Upper lobe of left lung (tissue), 6 donors: ENCODE measurements around the gene GATAD2B. TPM values are rescaled to one million over a fixed set of nuclear protein-coding genes. Genes with fewer than 3 reads are reported as not detected.

Experiments used
- ATAC-seq, 2 donors: fragments of 200-7000 bp; cut with Tn5 transposase; one replicate each; pipeline ENCODE4 v1.9.1; 2022; ENCODE audit warnings: mild to moderate bottlenecking in 2 of 2, moderate library complexity in 2 of 2; ENCODE audit not compliant: low FRiP score in 2 of 2
- DNase-seq, 2 donors: peaks; one replicate each; pipeline ENCODE4 v3.0.0-alpha.2; 2019 to 2020
- H3K27ac ChIP-seq, 4 donors: fragments of 200-600 bp; sonication (generic); one replicate each; pipeline ENCODE4 v1.5.1; 2016 to 2019
- H3K27me3 ChIP-seq, 4 donors: fragments of 200-600 bp; sonication (generic); one replicate each; pipeline ENCODE4 v1.5.1; 2017 to 2019
- H3K36me3 ChIP-seq, 4 donors: fragments of 200-600 bp; sonication (generic); one replicate each; pipeline ENCODE4 v1.5.1; 2016 to 2019
- H3K4me1 ChIP-seq, 4 donors: fragments of 200-600 bp; sonication (generic); one replicate each; pipeline ENCODE4 v1.5.1; 2018 to 2019
- H3K4me3 ChIP-seq, 4 donors: fragments of 200-600 bp; sonication (generic); one replicate each; pipeline ENCODE4 v1.5.1; 2017 to 2019; ENCODE audit warnings: mild to moderate bottlenecking in 2 of 4, moderate library complexity in 1 of 4
- H3K9me3 ChIP-seq, 4 donors: fragments of 200-600 bp; sonication (generic); one replicate each; pipeline ENCODE4 v1.5.1; 2018 to 2019
- CTCF ChIP-seq, 6 experiments: fragments of 450-650 bp in 4 of 6; fragments of 200-600 bp in 2 of 6; sonication (generic) in 2 of 6; IDR thresholded peaks; one replicate each; pipeline ENCODE4 v1.5.1; 2016 to 2019; ENCODE audit warnings: antibody characterized with exemption in 6 of 6
- EP300 ChIP-seq, 4 donors: sonication (generic); formaldehyde crosslinking; IDR thresholded peaks; one replicate each; pipeline ENCODE4 v1.5.1; 2017; ENCODE audit warnings: antibody characterized with exemption in 4 of 4, control low read depth in 2 of 4
- POLR2A ChIP-seq, 4 donors: fragments of 450-650 bp; IDR thresholded peaks; one replicate each; pipeline ENCODE4 v1.5.1; 2016 to 2017; ENCODE audit warnings: antibody characterized with exemption in 4 of 4, mild to moderate bottlenecking in 2 of 4
- POLR2AphosphoS5 ChIP-seq, 2 donors: sonication (generic); formaldehyde crosslinking; IDR thresholded peaks; one replicate each; pipeline ENCODE4 v1.5.1; 2017; ENCODE audit warnings: antibody characterized with exemption in 2 of 2
- WGBS, 2 donors: methylation state at CpG; one replicate each; pipeline ENCODE4 v1.1.5; 2017 to 2018; 5-methylcytosine and 5-hydroxymethylcytosine counted together
- total RNA-seq, 6 donors: library from RNA; depleted of rRNA in 4 of 6; stranded (reverse); fragments of >200 nt in 4 of 6; gene quantifications; one replicate each; pipeline versions ENCODE4 v1.1.0 to v1.2.1, GENCODE V29; 2016 to 2021
- donor health status: DM: no; HTN: no; CAD: no; lungs with moderate emphysema.
- donor health status: DM: no; HTN: yes; CAD: no; lungs with severe emphysema.

The GATAD2B gene
- total RNA-seq, 6 donors from 2014 or later = 16.0 to 50.3 (median 37.8) TPM

GRCh38 chr1:153795934-153796785 lies 126.6 kb downstream of the GATAD2B start:
- Histone ChIP-seq H3K9me3 (no peaks in the 10 kb centered on the region), H3K36me3 (peaks cover 0 to 9% (median 0%) of the 10 kb centered on the region in 4 donors), H3K27me3 (no peaks in the 10 kb centered on the region), H3K4me1 (peaks cover 4 to 12% (median 8%) of the 10 kb centered on the region in 4 donors), H3K4me3 (no peak overlapping the region), H3K27ac (no peak overlapping the region)
- 73 to 93% methylated on average over 1 to 9 of the region's 9 CpGs for WGBS, 2 donors
- ATAC-seq (no peak), DNase-seq (no peak)
- TF ChIP-seq POLR2AphosphoS5 (IDR thresholded peaks at IDR 0.05) = no peak
- no peak for TF ChIP-seq CTCF (IDR thresholded peaks at IDR 0.05)

GRCh38 chr1:153795330-153795837 lies 127.4 kb downstream of the GATAD2B start:
- TF ChIP-seq POLR2A (IDR thresholded peaks at IDR 0.05) (no peak), CTCF (IDR thresholded peaks at IDR 0.05) (no peak), EP300 (IDR thresholded peaks at IDR 0.05) (no peak), POLR2AphosphoS5 (IDR thresholded peaks at IDR 0.05) (no peak)
- Histone ChIP-seq H3K4me1 (peaks cover 6 to 17% (median 12%) of the 10 kb centered on the region in 4 donors), H3K27ac (no peak overlapping the region), H3K9me3 (no peaks in the 10 kb centered on the region), H3K4me3 (no peak overlapping the region), H3K36me3 (peaks cover 0 to 9% (median 0%) of the 10 kb centered on the region in 4 donors), H3K27me3 (no peaks in the 10 kb centered on the region)
- ATAC-seq (no peak), DNase-seq (peak in 1 of 2 donors; percentile 76)
- WGBS, 2 donors = 84% methylated on average over 6 to 16 of the region's 18 CpGs

GRCh38 chr1:153794624-153795329 lies 128.0 kb downstream of the GATAD2B start:
- WGBS, 2 donors = 56% methylated on average over 4 of the region's 14 CpGs; no CpG with 5 or more reads in 1 of the 2 donors
- DNase-seq = peak in 1 of 2 donors; percentile 70

GRCh38 chr1:153793973-153794615 lies 128.7 kb downstream of the GATAD2B start:
- no peak for DNase-seq
- Histone ChIP-seq H3K27ac (no peak overlapping the region), H3K9me3 (no peaks in the 10 kb centered on the region), H3K4me3 (no peak overlapping the region), H3K4me1 (peaks cover 18 to 30% (median 25%) of the 10 kb centered on the region in 4 donors), H3K27me3 (no peaks in the 10 kb centered on the region), H3K36me3 (no peaks in the 10 kb centered on the region)
- TF ChIP-seq CTCF (IDR thresholded peaks at IDR 0.05) (no peak), EP300 (IDR thresholded peaks at IDR 0.05) (no peak), POLR2AphosphoS5 (IDR thresholded peaks at IDR 0.05) (no peak), POLR2A (IDR thresholded peaks at IDR 0.05) (no peak)
- 88 to 89% methylated on average over 10 to 12 of the region's 12 CpGs for WGBS, 2 donors
- no peak for ATAC-seq

More at GRCh38 chr1:153794624-153795329, 128.0 kb downstream of the GATAD2B start:
- no peak overlapping the region for H3K27ac ChIP-seq
- H3K9me3 ChIP-seq = no peaks in the 10 kb centered on the region
- TF ChIP-seq POLR2A (IDR thresholded peaks at IDR 0.05) (no peak), POLR2AphosphoS5 (IDR thresholded peaks at IDR 0.05) (no peak), CTCF (IDR thresholded peaks at IDR 0.05) (no peak), EP300 (IDR thresholded peaks at IDR 0.05) (no peak)
- no peak for ATAC-seq
- no peaks in the 10 kb centered on the region for H3K27me3 ChIP-seq
- H3K4me3 ChIP-seq = no peak overlapping the region
- H3K36me3 ChIP-seq = peaks cover 0 to 7% (median 0%) of the 10 kb centered on the region in 4 donors
- peaks cover 12 to 23% (median 18%) of the 10 kb centered on the region in 4 donors for H3K4me1 ChIP-seq
